Kidney (tissue), 14 donors: ENCODE data around the gene GZMM. TPM values are rescaled to one million over a fixed set of nuclear protein-coding genes. Genes with fewer than 3 reads are reported as not detected.

Experiments used
- DNase-seq, 5 donors: peaks; one replicate each; pipeline ENCODE4 v3.0.0-alpha.2; 2013 to 2020
- FAIRE-seq: peaks from 2 replicates; lab custom pipeline; 2012; peaks lifted over from hg19 to GRCh38; lab: Jason Lieb, UNC
- H3K27ac ChIP-seq, 2 donors: one replicate each; pipeline ENCODE4 v1.7.0; 2013; ENCODE audit warnings: low read depth in 2 of 2, low read length in 2 of 2, inconsistent platforms in 1 of 2
- H3K27me3 ChIP-seq: one replicate; pipeline ENCODE4 v1.7.1; 2013; ENCODE audit warnings: low read length, inconsistent platforms; ENCODE audit not compliant: control insufficient read depth, insufficient read depth
- H3K36me3 ChIP-seq, 3 donors: one replicate each; pipeline versions ENCODE4 v1.7.0 to v1.7.1; 2013; ENCODE audit warnings: low read length in 3 of 3, control low read depth in 1 of 3, inconsistent platforms in 1 of 3; ENCODE audit not compliant: insufficient read depth in 3 of 3, control insufficient read depth in 2 of 3
- H3K4me1 ChIP-seq, 3 donors: one replicate each; pipeline versions ENCODE4 v1.7.0 to v1.7.1; 2013; ENCODE audit warnings: low read length in 3 of 3, inconsistent platforms in 1 of 3, low read depth in 1 of 3; ENCODE audit not compliant: control insufficient read depth in 2 of 3, insufficient read depth in 2 of 3
- H3K4me3 ChIP-seq, 3 donors: one replicate each; pipeline versions ENCODE4 v1.7.0 to v1.8.1; 2013; ENCODE audit warnings: low read length in 3 of 3, control low read depth in 1 of 3, inconsistent platforms in 1 of 3
- H3K9ac ChIP-seq, 3 donors: one replicate each; pipeline versions ENCODE4 v1.7.0 to v1.7.1; 2013; ENCODE audit warnings: low read length in 3 of 3, control low read depth in 1 of 3, inconsistent platforms in 1 of 3
- H3K9me3 ChIP-seq, 3 donors: one replicate each; pipeline versions ENCODE4 v1.7.0 to v1.7.1; 2013; ENCODE audit warnings: low read length in 3 of 3, control low read depth in 1 of 3, inconsistent platforms in 1 of 3; ENCODE audit not compliant: control insufficient read depth in 2 of 3, insufficient read depth in 1 of 3
- intact Hi-C: fragments of 100-400 bp; cut with DNase I; formaldehyde crosslinking; loops from one replicate; pipeline ENCODE4 v1.11.1; 2022
- polyA plus RNA-seq: library from polyadenylated mRNA; stranded (reverse); fragments of 350-450 nt; fragmentation: Illumina TruSeq; extraction: RNeasy Lipid Tissue Mini Kit (QIAGEN cat#74804); gene quantifications from one replicate; pipeline ENCODE4 v1.2.3, GENCODE V29; 2014; ENCODE audit warnings: low read depth, low replicate concordance; ENCODE audit not compliant: insufficient read depth
- total RNA-seq: library from RNA; stranded (reverse); fragmentation: NEBNext Ultra II Directional; extraction: Animal tissue kit (Norgen Biotek cat#: 25700); gene quantifications from one replicate; pipeline ENCODE4 v1.2.1, GENCODE V29; 2021
- TF ChIP-seq, protein P1 (sequence below): IDR thresholded peaks from 3 replicates; pipeline ENCODE4 v1.5.1; 2012; ENCODE audit warnings: mild to moderate bottlenecking, moderate library complexity, borderline replicate concordance; ENCODE audit not compliant: insufficient read depth; ENCODE audit errors: extremely low read depth
- donor health status: control.
- donor health status: control.
- donor health status: control.
- donor health status: control.
- donor health status: control.
- donor health status: DM: yes; HTN: yes; CAD: no.
- donor health status: Normal renal cell carcinoma (clear cell type).

Gene GZMM
- total and polyA plus RNA-seq, 2 donors from 2014 or later, result 2.8 TPM; not detected in 1

DNA sequence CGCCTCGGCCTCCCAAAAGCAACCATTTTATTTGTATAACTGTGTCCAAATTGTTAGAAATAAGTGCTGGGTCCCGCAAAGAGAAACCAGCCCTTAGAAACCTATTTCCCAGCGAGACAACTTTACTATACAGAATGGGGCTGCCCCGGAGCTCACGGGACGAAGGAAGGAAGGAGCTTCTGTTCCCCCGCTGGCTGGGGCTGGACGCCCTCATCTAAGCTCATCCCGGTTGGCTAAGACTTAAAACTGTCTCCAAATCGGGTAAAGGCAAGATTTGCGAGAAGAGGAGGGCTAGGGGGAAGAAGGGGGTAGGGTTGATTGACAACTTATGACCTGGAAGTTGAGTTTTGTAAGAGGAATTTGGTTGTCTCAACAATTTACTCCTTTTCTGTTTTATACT lies 16.3 kb downstream of the GZMM start:
- TF ChIP-seq, protein P1, sequence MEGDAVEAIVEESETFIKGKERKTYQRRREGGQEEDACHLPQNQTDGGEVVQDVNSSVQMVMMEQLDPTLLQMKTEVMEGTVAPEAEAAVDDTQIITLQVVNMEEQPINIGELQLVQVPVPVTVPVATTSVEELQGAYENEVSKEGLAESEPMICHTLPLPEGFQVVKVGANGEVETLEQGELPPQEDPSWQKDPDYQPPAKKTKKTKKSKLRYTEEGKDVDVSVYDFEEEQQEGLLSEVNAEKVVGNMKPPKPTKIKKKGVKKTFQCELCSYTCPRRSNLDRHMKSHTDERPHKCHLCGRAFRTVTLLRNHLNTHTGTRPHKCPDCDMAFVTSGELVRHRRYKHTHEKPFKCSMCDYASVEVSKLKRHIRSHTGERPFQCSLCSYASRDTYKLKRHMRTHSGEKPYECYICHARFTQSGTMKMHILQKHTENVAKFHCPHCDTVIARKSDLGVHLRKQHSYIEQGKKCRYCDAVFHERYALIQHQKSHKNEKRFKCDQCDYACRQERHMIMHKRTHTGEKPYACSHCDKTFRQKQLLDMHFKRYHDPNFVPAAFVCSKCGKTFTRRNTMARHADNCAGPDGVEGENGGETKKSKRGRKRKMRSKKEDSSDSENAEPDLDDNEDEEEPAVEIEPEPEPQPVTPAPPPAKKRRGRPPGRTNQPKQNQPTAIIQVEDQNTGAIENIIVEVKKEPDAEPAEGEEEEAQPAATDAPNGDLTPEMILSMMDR, result no peak
- peak in 1 of 5 donors; percentile 43 for DNase-seq
- FAIRE-seq, result no peak
- Histone ChIP-seq H3K27me3 (no peaks in the 10 kb centered on the region), H3K36me3 (no peaks in the 10 kb centered on the region), H3K27ac (no peak overlapping the region), H3K4me3 (no peak overlapping the region), H3K9ac (no peak overlapping the region), H3K9me3 (no peaks in the 10 kb centered on the region), H3K4me1 (no peaks in the 10 kb centered on the region)
- intact Hi-C loops, result no loop called here

DNA sequence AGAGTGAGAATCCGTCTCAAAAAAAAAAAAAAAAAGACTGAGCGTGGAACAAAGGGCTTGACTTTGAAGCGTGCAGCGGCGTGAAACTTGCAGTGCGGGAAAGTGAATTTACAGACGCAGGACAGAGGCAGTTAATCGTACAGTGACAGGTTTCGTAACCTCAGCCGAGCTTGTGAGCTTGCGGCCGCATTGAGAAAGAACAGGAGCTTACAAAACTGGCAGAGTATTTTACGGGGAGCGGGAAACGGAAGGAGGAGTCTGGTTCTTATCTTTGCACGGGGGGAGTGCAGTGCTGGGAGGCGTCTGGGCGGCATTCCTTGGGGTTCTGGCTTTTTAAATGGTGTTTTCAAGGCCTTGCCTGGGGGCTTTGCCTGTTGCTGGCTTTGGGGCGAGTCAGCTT lies 22.6 kb downstream of the GZMM start:
- no peaks in the 10 kb centered on the region for H3K9me3 ChIP-seq
- TF ChIP-seq, protein P1, result no peak
- H3K9ac ChIP-seq, result no peak overlapping the region
- H3K27me3 ChIP-seq, result no peaks in the 10 kb centered on the region
- intact Hi-C loops, result no loop called here
- FAIRE-seq (no peak), DNase-seq (peak in 2 of 5 donors; percentile 65 to 83)
- H3K27ac ChIP-seq, result peak overlapping the region in 1 of 2 donors; percentile 28
- peaks cover 0 to 6% (median 0%) of the 10 kb centered on the region in 3 donors for H3K4me1 ChIP-seq
- H3K4me3 ChIP-seq, result no peak overlapping the region
- no peaks in the 10 kb centered on the region for H3K36me3 ChIP-seq

DNA sequence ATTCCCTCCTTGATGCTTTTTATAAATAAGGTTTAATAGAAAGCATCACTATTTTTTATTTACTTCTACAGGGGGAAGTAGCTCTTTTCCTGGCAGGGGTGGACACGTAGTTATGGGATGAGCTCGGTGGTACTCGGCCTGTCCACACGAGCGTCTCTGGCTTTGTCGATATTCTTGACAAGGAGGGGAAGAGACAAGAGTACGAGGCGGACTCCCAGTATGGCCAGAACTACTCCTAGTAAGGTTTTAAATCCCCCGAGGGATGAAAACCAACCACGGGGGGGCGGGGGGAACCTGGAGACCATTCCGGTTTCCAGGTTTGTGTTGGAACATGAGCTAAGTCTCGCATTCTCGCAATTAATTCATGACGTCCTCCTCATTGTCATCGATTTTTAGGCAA lies 23.0 kb downstream of the GZMM start:
- DNase-seq (peak in 1 of 5 donors; percentile 47), FAIRE-seq (no peak)
- H3K4me3 ChIP-seq, result no peak overlapping the region
- no peaks in the 10 kb centered on the region for H3K9me3 ChIP-seq
- TF ChIP-seq, protein P1, result no peak
- H3K27ac ChIP-seq, result peak overlapping the region in 1 of 2 donors; percentile 28
- no peaks in the 10 kb centered on the region for H3K36me3 ChIP-seq
- H3K4me1 ChIP-seq, result peaks cover 0 to 7% (median 0%) of the 10 kb centered on the region in 3 donors
- no peaks in the 10 kb centered on the region for H3K27me3 ChIP-seq
- intact Hi-C loops, result no loop called here
- H3K9ac ChIP-seq, result no peak overlapping the region
